ENCODE data around the gene NUF2. TPM values are rescaled to one million over a fixed set of nuclear protein-coding genes. Genes with fewer than 3 reads are reported as not detected.
"Not testable (repeated sequence)": the region's sequence is repeated elsewhere in the genome, so short reads cannot be mapped to it uniquely, and the experiment has no call there.

Gene NUF2
- polyA plus RNA-seq, 1 donor (not counting 4 experiments of a cell fraction or from before 2014, with no cell fraction given), result 10.6 TPM

DNA sequence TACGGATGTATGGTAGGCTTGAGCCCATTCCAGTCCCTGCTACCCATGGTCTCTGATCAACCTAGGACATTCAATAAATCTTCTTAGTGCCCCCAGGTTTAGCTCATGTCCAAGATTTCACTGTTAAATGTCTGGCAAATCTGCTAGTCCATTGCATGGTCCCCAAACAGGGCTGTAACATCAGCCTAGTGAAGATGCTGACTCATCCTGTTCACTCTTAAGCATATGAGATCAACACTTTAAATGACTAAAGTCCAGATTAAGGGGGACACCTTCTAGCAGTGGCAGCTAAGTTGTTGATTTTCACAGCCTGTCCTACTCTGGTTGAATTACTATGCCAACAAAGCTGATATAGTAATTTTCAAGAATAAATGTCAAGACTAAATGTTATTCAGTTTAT lies 46.5 kb upstream of the NUF2 start:
- FAIRE-seq (no peak), DNase-seq (ENCODE audit: low read depth, low spot score) (no peak)
- Histone ChIP-seq H4K20me1 (ENCODE audit: control insufficient read depth, extremely low read depth, insufficient read depth, low read length) (no peaks in the 10 kb centered on the region), H3K27me3 (ENCODE audit: control insufficient read depth, extremely low read depth, insufficient read depth, low read length) (no peaks in the 10 kb centered on the region), H3K9ac (ENCODE audit: control insufficient read depth, extremely low read depth, insufficient read depth, low read length) (no peak overlapping the region), H3K27ac (ENCODE audit: control insufficient read depth, insufficient read depth, low read length) (no peak overlapping the region), H3K36me3 (ENCODE audit: control insufficient read depth in 2 of 2, extremely low read depth in 1 of 2, insufficient read depth in 2 of 2, low read length in 2 of 2) (no peaks in the 10 kb centered on the region), H3K4me2 (ENCODE audit: control insufficient read depth, extremely low read depth, insufficient read depth, low read depth, low read length) (no peak overlapping the region), H3K9me1 (ENCODE audit: control insufficient read depth, extremely low read depth, insufficient read depth, low read length) (no peaks in the 10 kb centered on the region), H3K4me1 (ENCODE audit: control insufficient read depth, extremely low read depth, insufficient read depth, low read length) (no peaks in the 10 kb centered on the region), H3K79me2 (ENCODE audit: control insufficient read depth, insufficient read depth, low read length) (no peaks in the 10 kb centered on the region), H3K9me3 (ENCODE audit: control insufficient read depth, low read depth, low read length) (no peaks in the 10 kb centered on the region), H2AFZ (ENCODE audit: control insufficient read depth, low read length) (no peak overlapping the region), H3K4me3 (ENCODE audit: control insufficient read depth in 2 of 3, extremely low read depth in 1 of 3, insufficient read depth in 2 of 3, low read depth in 1 of 3, low read length in 3 of 3) (no peak overlapping the region)
- dilution Hi-C loops (cut with MboI; ENCODE audit: extremely low pct_ligation_motif_present, low sequenced_read_pairs), result no loop called here
- no peak for TF ChIP-seq EZH2 (IDR thresholded peaks at IDR 0.05; ENCODE audit: low read length)
- TF ChIP-seq, protein P1, sequence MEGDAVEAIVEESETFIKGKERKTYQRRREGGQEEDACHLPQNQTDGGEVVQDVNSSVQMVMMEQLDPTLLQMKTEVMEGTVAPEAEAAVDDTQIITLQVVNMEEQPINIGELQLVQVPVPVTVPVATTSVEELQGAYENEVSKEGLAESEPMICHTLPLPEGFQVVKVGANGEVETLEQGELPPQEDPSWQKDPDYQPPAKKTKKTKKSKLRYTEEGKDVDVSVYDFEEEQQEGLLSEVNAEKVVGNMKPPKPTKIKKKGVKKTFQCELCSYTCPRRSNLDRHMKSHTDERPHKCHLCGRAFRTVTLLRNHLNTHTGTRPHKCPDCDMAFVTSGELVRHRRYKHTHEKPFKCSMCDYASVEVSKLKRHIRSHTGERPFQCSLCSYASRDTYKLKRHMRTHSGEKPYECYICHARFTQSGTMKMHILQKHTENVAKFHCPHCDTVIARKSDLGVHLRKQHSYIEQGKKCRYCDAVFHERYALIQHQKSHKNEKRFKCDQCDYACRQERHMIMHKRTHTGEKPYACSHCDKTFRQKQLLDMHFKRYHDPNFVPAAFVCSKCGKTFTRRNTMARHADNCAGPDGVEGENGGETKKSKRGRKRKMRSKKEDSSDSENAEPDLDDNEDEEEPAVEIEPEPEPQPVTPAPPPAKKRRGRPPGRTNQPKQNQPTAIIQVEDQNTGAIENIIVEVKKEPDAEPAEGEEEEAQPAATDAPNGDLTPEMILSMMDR (optimal IDR thresholded peaks at IDR 0.05 in 1 of 3, IDR thresholded peaks at IDR 0.05 in 1 of 3, conservative IDR thresholded peaks at IDR 0.05 in 1 of 3; ENCODE audit: extremely low read depth in 1 of 3, insufficient read depth in 2 of 3, low read length in 3 of 3), result no peak

DNA sequence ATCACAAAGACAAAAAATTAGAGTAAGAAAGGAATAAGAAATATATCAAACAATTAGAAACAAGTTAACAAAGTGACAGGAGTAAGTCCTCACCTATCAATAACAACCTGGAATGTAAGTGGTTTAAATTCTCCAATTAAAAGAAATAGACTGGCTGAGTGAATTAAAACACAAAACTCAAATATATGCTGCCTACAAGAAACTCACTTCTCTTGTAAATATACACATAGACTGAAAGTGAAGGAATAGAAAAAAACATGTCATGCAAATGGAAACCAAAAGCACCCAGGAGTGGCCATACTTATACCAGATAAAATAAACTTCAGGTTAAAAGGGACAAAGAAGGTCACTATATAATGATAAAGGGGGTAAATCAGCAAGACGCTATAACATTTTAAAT lies 43.2 kb upstream of the NUF2 start:
- no peak for DNase-seq (ENCODE audit: low read depth, low spot score)
- Histone ChIP-seq H3K27ac (ENCODE audit: control insufficient read depth, insufficient read depth, low read length) (no peak overlapping the region), H3K9me1 (ENCODE audit: control insufficient read depth, extremely low read depth, insufficient read depth, low read length) (no peaks in the 10 kb centered on the region), H2AFZ (ENCODE audit: control insufficient read depth, low read length) (no peak overlapping the region), H4K20me1 (ENCODE audit: control insufficient read depth, extremely low read depth, insufficient read depth, low read length) (no peaks in the 10 kb centered on the region), H3K9me3 (ENCODE audit: control insufficient read depth, low read depth, low read length) (no peaks in the 10 kb centered on the region), H3K4me3 (ENCODE audit: control insufficient read depth in 2 of 3, extremely low read depth in 1 of 3, insufficient read depth in 2 of 3, low read depth in 1 of 3, low read length in 3 of 3) (no peak overlapping the region), H3K27me3 (ENCODE audit: control insufficient read depth, extremely low read depth, insufficient read depth, low read length) (no peaks in the 10 kb centered on the region), H3K79me2 (ENCODE audit: control insufficient read depth, insufficient read depth, low read length) (no peaks in the 10 kb centered on the region), H3K36me3 (ENCODE audit: control insufficient read depth in 2 of 2, extremely low read depth in 1 of 2, insufficient read depth in 2 of 2, low read length in 2 of 2) (no peaks in the 10 kb centered on the region), H3K4me2 (ENCODE audit: control insufficient read depth, extremely low read depth, insufficient read depth, low read depth, low read length) (no peak overlapping the region), H3K9ac (ENCODE audit: control insufficient read depth, extremely low read depth, insufficient read depth, low read length) (no peak overlapping the region), H3K4me1 (ENCODE audit: control insufficient read depth, extremely low read depth, insufficient read depth, low read length) (no peaks in the 10 kb centered on the region)
- dilution Hi-C loops (cut with MboI; ENCODE audit: extremely low pct_ligation_motif_present, low sequenced_read_pairs), result no loop called here
- no peak for TF ChIP-seq EZH2 (IDR thresholded peaks at IDR 0.05; ENCODE audit: low read length)
- TF ChIP-seq, protein P1 (optimal IDR thresholded peaks at IDR 0.05 in 1 of 3, IDR thresholded peaks at IDR 0.05 in 1 of 3, conservative IDR thresholded peaks at IDR 0.05 in 1 of 3; ENCODE audit: extremely low read depth in 1 of 3, insufficient read depth in 2 of 3, low read length in 3 of 3), result no peak
- FAIRE-seq, result no peak

DNA sequence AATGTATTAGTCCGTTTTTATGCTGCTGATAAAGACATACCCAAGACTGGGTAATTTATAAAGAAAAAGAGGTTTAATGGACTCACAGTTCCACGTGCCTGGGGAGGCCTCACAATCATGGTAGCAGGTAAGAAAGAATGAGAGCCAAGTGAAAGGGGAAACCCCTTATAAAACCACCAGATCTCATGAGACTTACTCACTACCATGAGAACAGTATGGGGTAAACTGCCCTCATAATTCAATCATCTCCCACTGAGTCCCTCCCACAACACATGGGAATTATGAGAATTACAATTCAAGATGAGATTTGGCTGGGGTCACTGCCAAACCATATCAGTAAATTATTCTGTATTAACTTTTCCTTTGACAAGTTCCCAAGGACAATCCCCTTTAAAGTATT lies 36.9 kb upstream of the NUF2 start:
- H3K27me3 ChIP-seq (ENCODE audit: control insufficient read depth, extremely low read depth, insufficient read depth, low read length); H4K20me1 ChIP-seq (ENCODE audit: control insufficient read depth, extremely low read depth, insufficient read depth, low read length); H3K4me1 ChIP-seq (ENCODE audit: control insufficient read depth, extremely low read depth, insufficient read depth, low read length); FAIRE-seq; dilution Hi-C loops (cut with MboI; ENCODE audit: extremely low pct_ligation_motif_present, low sequenced_read_pairs); H3K79me2 ChIP-seq (ENCODE audit: control insufficient read depth, insufficient read depth, low read length); H3K36me3 ChIP-seq (ENCODE audit: control insufficient read depth in 2 of 2, extremely low read depth in 1 of 2, insufficient read depth in 2 of 2, low read length in 2 of 2); DNase-seq (ENCODE audit: low read depth, low spot score); H2AFZ ChIP-seq (ENCODE audit: control insufficient read depth, low read length); H3K4me2 ChIP-seq (ENCODE audit: control insufficient read depth, extremely low read depth, insufficient read depth, low read depth, low read length); H3K9me1 ChIP-seq (ENCODE audit: control insufficient read depth, extremely low read depth, insufficient read depth, low read length); H3K4me3 ChIP-seq (ENCODE audit: control insufficient read depth in 2 of 3, extremely low read depth in 1 of 3, insufficient read depth in 2 of 3, low read depth in 1 of 3, low read length in 3 of 3); H3K9me3 ChIP-seq (ENCODE audit: control insufficient read depth, low read depth, low read length); H3K9ac ChIP-seq (ENCODE audit: control insufficient read depth, extremely low read depth, insufficient read depth, low read length); H3K27ac ChIP-seq (ENCODE audit: control insufficient read depth, insufficient read depth, low read length): not testable (repeated sequence)

All from keratinocyte (primary cell).